GM18502 (cell line): ENCODE results near the gene TDP1.

Experiments used
- ATAC-seq: cut with Tn5 transposase; IDR thresholded peaks from one replicate; pipeline ENCODE4 v1.9.1; 2021; ENCODE audit warnings: mild to moderate bottlenecking; ENCODE audit not compliant: unreplicated experiment, poor library complexity

Gene TDP1

DNA sequence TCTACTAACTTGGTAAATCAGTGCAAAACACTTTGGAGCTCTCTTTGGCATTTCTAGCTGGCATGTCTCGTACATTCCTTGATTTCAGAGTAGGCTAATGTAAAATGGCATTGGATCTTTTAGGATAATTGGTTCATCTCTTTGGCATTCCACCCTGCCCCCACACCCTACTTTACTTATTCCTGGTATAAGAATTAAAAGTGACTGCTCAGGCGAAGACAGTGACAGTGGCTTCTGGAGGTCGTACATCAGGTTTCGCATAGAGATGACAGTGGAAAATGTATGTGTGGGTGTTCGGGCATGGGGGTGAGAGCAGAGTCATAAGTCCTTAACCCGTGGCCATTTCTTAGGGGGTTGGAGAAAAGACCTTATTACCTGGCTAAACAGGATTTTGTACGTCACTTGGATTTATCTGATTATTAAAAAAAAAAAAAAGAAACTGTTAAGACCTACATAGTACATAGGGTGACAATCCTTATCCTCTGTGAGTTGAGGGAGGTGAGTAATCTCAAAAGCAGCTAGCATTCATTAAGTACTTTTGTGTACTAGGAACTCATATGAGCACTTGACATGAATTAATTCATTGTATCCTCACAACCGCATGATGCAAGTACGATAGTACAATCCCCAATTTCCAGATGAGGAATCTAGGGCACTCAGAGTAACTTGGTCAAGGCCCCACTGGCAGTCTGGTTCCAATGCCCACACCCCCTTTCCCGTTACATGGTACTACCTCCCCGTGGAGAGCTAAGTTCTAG lies 83.7 kb downstream of the TDP1 start:
- no peak for ATAC-seq

GRCh38 chr14:90040411-90040810 lies 84.7 kb downstream of the TDP1 start:
- no peak for ATAC-seq

DNA sequence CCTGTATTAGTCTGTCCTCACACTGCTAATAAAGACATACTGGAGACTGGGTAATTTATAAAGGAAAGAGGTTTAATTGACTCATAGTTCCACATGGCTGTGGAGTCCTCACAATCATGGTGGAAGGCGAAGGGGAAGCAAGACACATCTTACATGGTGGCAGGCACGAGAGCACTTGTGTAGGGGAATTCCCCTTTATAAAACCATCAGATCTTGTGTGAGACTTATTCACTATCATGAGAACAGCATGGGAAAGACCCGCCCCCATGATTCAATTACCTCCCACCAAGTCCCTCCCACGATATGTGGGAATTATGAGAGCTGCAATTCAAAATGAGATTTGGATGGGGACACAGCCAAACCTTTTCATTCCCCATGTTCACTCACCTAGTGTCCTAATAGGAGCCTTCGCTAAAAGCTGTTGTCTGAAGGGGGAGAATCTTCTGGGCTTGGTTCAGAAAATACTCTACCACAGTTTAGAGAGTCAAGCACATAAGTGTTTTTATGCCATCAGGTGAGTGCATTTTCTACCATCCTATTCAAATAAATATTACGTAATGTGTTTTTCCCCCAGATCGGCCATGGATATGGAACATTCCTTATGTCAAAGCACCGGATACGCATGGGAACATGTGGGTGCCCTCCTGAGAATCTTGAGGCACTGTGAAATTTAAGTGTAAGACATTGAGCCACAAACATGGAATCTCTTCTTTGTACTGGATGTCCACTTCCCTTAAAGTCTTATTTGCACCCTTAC lies 86.9 kb downstream of the TDP1 start:
- ATAC-seq: no peak

GRCh38 chr14:90045616-90046015 lies 89.9 kb downstream of the TDP1 start:
- no peak for ATAC-seq

- ATAC-seq: no peak
These were observed 93.7 kb downstream of the TDP1 start for GRCh38 chr14:90049390-90049789.

GRCh38 chr14:90050271-90050670 lies 94.5 kb downstream of the TDP1 start:
- ATAC-seq: no peak

GRCh38 chr14:90053044-90053443 lies 97.3 kb downstream of the TDP1 start:
- ATAC-seq: no peak

- no peak for ATAC-seq
These were observed 99.1 kb downstream of the TDP1 start for GRCh38 chr14:90054803-90055202.

GRCh38 chr14:90056826-90057225 lies 101.1 kb downstream of the TDP1 start:
- ATAC-seq: no peak

DNA sequence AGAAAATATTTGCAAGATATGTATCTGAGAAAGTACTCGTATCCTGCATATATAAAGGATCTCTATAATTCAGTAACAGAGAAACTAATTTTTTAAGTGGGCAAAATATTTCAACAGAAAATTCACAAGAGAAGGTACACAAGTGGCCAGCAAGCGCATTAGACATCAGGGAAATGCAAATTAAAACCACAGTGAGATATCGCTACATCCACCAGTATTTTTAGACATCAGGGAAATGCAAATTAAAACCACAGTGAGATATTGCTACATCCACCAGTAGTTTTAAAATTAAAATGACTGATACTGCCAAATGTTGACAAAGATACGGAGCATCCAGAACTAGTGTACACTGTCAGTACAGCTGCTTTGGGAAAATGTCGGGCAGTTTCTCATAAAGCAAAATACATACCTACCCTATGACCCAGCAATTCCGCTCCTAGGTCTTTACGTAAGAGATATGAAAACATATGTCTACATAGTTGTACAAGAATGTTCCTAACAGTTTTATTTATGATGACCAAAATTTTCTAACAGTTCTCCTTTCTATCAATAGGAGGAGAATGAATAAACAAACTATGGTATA lies 103.2 kb downstream of the TDP1 start:
- ATAC-seq: no peak

DNA sequence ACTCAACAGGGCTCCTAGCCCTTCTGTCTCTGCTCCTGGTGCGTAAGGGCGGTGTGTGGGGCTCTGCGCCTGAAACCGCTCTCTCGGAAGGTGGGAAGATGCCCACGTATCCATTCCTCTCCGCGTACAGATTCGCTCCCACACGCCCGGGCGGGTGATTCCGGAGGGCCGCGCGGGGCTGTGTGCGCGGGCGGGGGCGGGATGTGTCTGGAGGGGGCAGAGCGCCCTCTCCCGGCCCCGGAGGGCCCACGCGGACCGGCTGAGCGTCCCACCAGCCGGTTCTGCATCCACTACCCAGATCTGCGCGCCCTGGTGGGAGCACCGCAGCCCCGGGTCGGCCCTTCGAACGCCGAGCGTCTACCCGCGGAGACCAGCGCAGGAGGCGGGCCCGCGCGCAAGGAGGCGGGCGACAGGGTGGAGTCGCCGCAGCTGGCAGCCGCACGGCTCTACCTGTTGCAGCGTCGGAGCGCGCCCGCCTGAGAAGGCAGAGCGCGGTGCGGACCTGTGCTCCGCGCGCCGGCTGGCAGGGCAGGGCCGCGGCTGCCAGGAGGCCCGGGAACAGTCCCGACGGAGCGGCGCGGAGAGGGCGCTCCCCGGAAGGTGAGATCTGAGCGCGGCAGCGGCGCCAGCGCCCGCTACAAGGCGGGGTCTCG lies 104.7 kb downstream of the TDP1 start:
- ATAC-seq: peak; percentile 81

DNA sequence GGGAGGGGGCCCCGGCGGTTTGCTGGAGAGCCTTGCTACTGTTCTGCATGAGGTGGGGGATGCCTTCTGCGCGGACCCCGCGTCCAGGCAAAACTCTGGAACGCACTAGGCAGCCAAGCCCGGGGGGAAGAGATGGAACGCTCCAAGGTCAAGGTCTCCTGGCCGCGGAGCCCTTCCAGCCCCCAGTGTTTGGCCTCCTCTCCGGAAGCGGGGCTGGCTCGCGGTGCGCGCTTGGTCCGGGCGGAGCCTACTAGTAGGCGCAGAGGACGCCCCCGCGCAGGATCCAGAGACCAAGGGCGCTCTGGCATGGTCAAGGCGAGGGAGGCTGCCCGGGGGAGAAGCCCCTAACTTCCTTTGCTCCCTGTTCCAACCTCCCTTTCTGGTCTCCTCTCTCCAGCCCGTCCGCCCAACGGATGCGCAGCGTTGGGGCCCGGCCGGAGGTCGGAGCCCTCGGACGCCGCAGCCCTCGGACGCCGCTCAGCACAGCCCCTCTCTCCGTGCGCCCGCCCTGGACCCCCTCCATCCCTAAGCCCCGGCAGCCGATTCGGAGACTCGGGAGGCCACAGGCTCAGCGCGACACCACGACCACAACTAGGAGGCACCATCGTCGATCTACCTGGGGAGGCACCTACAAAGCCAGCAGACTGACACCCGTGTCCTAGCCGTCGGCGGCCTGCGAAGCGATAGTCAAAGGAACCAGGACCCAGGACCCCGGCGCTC lies 105.4 kb downstream of the TDP1 start:
- peak; percentile 28 for ATAC-seq

- ATAC-seq: no peak
These were observed 106.0 kb downstream of the TDP1 start, which contains the start of gene KCNK13 for GRCh38 chr14:90061685-90062126. TSS of gene KCNK13 (plus strand) at chr14:90061994. CDS start at chr14:90062206, 212 bp downstream.

GRCh38 chr14:90062127-90062794 lies 106.5 kb downstream of the TDP1 start:
- ATAC-seq: no peak

GRCh38 chr14:90062822-90063539 lies 107.3 kb downstream of the TDP1 start:
- no peak for ATAC-seq

GRCh38 chr14:90072350-90072749 lies 116.6 kb downstream of the TDP1 start:
- no peak for ATAC-seq

- ATAC-seq: no peak
These were observed 123.8 kb downstream of the TDP1 start for GRCh38 chr14:90079576-90079975.

GRCh38 chr14:90087433-90087832 lies 131.7 kb downstream of the TDP1 start:
- peak; percentile 71 for ATAC-seq

DNA sequence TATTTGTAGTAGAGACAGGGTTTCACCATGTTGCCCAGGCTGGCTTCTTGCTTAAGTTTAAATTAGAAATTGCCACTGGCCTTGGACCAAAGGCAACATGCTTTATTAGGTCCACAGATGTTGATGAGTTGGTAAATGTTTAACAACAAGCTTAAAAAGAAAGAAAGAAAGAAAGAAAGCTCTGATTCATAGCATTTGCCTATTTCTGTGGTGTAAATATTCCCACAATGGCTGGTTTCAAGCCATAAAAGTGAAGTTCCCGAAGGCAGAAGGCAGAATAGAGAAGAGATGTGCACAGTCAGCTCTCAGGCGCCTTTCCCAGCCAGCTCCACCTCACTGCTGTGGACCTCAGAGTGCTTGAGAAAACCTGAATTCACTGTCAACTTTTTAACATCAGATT lies 132.4 kb downstream of the TDP1 start:
- ATAC-seq: no peak
